ENCODE results near the gene CACUL1.
"Not testable (repeated sequence)": the region's sequence is repeated elsewhere in the genome, so short reads cannot be mapped to it uniquely, and the experiment has no call there.

Gene CACUL1

DNA sequence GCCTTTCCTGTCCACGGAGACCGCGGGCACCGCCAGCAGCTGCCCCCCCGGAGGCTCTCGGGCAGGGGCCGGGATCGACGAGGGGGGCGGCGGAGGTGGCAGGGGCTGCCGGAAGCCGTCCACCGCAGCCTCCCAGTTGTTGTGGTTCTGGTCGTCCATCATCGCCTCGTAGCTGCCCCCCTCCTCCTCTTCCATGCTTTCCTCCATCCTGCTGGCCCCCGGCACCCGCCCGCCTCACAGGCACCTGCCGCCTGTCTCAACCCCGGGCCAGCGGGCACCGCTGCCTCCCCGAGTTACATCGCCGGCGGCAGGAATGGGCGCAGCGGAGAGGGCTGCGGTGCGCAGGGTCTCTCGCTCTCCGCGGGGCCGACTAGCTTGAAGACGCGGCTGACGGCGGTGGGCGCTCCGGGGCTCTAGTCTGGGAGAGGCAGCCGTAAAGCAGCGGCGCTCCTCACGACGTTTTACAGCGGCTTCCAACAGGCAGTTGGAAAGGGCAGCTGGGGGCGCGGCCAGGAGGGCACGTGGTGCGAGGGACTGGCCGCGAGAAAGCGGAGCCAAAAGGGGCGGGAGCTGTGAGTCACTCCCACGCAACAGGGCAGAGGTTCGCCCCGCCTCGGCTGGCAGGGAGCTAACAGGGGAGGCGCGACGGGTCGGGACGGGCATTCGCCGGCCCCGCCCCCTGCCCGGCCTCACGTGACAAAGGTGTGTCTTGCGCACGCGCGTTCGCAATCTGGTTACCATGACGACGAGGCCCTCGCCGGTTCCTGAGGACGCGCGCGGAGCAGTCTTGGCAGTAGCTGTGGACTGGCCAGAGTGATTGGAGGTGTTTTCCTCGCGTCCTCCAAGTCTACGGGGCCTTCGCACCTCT, at the start of gene CACUL1:
TSS of gene CACUL1 (minus strand) at position 415 of the 868 bp plus-strand sequence. CDS start at position 207, 208 bp downstream.
- peak; percentile 100 for DNase-seq

DNA sequence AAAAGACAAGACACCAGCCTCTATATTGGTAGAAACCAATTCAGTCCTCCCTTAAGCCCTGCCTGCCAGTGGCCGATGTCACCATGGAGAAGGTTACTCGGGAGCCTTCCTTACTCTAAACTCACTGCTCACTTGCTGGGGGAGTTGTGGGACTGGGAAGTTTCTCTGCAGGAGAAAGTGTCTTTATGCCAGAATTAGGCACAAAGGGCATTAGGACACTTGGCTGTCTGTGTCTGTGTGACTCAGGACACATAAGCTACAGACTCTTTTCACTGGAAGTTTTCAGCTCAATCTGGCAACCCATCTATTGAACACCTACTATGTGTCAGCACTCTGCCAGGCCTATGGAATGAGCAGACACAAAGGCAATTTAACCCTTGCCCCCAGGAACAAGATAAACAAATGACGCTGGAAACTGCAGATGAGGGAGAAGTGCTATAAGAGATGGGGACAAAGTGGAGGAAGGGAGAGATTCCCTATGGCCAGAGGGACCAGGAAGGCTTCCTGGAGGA, 49.5 kb upstream of the CACUL1 start:
- no peak for DNase-seq

DNA sequence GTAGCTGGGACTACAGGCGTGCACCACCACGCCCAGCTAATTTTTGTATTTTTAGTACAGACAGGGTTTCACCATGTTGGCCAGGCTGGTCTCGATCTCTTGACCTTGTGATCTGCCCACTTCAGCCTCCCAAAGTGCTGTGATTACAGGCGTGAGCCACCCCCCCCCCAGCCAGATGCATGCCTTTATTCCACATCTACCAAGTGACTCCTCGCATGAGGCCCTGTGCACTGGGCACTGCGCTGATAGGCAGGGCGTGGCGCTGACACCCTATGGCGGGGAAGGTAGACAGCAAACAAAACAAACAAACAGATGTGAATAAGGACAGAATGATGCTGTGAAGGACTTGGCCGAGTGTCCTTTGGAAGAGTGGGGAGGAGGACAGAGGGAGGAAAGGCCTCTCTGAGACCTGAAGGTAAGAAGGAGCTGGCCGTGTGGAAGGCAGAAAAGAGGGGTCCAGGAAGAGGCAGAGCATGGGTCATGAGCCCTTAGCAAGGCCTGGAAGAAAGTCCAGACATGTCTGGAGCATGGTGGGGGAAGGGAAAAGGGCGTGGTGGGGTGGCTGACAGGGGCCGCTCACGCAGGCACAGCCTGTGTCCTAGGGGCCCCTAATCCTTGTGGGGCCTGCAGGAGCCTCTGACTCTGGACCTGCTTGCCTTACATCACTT, 47.5 kb upstream of the CACUL1 start:
- DNase-seq: no peak

DNA sequence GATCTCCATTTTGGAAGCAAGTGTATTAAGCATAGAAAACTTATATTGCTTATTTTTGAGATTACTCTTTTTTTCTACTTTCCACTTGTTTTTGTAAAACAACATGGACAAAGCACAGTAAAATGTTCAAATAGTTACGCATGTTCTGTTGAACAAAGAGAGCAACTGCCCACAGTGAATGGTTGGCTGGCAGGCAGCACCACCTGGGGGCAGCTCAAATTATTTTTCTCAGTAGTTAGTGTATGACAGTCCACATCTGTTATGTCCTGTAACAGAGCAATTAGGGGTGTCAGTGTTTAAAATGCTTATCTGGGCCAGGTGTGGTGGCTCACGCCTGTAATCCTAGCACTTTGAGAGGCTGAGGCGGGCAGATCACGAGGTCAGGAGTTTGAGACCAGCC, 46.1 kb upstream of the CACUL1 start:
- DNase-seq: no peak

DNA sequence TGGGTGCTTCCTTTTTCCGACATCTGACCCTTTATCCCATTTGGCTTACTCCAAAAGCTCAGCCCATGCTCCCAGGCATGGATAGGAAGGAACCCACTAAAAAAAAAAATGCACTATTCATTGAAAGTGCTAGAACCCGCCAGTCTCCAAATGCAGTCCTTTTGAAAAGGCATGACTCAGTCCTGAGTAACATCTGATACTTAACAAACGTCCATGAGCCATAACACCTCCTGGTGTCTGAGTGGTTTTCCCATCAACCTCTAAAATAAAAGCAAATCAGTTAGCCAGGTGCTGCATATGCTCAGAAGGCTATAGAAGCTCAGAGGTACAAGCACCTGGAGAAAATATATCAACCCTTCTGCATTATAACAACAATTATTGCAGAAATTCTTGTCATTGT, 45.0 kb upstream of the CACUL1 start:
- no peak for DNase-seq

DNA sequence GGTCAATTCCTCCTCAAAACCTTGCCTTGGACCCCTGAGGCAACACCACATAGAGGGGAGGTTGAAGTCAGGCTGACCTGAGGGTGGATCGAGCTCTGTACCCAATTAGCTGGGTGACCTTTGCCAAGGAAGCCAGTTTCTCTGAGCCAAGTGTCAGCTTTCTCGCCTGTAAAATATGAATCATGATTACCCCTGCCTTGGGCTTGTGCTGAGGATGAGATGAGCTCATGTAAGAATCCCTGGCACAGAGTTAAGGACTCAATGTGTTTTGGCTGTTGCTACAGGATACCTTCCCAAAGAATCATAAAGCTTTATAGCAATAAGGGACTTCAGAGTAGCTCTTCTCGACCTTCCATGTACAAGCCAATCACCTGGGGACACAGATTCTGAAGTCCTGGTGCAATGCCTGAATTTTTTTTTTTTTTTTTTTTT, 43.5 kb upstream of the CACUL1 start:
- no peak for DNase-seq

DNA sequence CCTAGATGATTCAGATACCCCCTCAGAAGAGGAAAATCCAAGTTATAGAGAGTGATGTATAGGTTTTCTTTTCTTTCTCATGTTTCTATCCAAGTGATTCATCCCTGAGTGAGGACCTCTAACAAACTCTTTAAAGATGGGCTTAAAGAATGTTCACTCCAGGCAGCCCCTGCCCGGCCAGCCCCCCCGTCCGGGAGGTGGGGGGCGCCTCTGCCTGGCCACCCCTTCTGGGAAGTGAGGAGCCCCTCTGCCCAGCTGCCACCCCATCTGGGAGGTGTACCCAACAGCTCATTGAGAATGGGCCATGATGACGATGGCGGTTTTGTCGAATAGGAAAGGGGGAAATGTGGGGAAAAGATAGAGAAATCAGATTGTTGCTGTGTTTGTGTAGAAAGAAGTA, 40.2 kb upstream of the CACUL1 start:
- not testable (repeated sequence) for DNase-seq

DNA sequence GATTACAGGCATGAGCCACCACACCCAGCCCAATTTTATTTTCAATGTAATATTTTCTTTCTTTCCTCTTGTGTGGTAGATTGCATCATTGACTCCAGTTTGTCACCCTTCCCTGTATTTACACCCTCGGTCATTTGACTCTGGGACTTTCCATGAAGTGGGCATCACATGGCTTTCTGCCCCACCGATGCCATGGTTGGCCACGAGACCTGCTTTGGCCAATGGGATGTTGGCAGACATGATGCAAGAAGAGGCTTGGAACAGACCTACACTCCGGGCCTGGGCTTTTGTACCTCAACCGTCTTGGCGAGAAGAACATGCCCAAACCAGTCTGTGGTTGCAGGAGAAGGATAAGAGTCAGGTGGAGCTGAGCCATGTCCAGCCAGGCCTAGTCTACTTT, 38.8 kb upstream of the CACUL1 start:
- no peak for DNase-seq

DNA sequence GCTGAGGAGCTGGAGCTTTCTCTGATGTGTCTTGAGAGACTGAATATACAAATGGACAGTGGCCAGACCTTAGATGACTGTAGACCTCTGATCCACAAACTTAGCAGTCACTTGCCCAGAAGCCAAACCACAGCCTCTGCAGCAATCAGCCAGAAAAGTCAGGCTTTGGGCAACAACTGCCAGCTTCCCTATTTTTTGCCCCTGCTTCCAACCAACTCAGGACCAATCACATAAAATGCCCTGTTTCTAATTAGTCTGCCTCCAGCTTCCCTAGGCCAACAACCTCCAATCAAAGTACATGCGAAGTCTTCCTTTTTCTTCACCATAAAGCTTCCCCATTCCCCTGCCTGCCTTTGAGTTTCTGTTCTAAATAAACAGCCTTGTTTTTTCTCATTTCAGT, 37.8 kb upstream of the CACUL1 start:
- no peak for DNase-seq

DNA sequence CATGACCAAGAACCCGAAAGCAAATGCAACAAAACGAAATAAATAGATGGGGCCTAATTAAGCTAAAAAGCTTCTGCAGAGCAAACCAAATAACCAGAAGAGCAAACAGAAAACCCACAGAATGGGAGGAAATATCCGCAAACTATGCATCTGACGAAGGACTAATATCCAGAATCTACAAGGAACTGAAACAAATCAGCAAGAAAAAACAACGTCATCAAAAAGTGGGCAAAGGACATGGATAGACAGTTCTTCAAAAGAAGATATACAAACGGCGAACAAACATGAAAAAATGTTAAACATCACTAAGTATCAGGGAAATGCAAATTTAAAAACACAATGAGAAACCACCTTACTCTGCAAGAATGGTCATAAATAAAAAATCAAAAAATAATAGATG, 35.3 kb upstream of the CACUL1 start:
- DNase-seq: no peak

DNA sequence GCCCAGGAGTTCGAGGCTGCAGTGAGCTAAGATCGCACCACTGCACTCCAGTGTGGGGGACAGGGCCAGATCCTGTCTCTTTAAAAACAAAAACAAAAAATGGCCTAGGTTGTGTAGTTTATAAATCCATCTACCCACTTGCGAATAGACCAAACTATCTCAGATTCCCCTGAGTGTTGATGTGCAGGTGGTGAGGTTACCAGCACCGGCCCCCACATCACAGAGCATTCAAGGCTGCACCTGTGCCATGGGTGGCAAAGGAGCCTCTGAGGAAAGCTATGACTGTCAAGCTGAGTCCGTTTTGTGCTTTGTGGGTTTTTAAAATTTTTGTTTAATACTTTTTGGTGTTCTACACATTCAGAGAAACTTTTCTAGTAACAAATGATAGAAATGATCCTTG, 30.8 kb upstream of the CACUL1 start:
- DNase-seq: no peak

DNA sequence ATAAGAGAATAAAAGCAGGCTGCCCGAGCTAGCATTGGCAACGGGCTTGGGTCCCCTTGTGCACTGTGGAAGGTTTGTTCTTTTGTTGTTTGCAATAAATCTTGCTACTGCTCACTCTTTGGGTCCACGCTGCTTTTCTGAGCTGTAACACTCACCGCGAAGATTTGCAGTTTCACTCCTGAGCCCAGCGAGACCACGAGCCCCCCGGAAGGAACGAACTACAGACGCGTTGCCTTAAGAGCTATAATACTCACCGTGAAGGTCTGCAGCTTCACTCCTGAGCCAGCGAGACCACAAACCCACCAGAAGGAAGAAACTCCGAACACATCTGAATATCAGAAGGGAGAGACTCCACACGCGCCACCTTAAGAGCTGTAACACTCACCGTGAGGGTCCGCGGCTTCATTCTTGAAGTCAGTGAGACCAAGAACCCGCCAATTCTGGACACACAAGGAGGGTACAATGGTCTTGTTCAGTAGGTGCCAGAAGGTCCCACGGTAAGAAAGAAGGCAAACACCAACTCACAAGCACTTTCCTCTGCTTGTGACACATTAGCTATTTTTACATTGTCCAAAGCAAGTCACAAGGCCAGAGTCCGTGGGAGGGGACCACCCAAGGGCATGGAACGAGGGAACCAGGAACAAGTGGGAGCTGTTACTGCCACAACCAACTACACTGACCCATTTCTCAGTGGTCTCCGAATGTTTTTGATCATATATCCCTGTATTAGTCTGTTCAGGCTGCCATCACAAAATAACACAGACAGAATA, 29.2 kb upstream of the CACUL1 start:
- no peak for DNase-seq

DNA sequence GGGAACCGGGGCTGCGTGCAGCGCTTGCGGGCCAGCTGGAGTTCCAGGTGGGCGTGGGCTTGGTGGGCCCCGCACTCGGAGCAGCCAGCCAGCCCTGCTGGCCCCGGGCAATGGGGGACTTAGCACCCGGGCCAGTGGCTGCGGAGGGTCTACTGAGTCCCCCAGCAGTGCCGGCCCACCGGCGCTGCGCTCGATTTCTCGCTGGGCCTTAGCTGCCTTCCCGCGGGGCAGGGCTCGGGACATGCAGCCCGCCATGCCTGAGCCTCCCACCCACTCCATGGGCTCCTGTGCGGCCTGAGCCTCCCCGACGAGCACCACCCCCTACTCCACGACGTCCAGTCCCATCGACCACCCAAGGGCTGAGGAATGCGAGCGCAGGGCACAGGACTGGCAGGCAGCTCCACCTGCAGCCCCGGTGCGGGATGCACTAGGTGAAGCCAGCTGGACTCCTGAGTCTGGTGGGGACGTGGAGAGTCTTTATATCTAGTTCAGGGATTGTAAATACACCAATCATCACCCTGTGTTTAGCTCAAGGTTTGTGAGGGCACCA, 28.2 kb upstream of the CACUL1 start:
- not testable (repeated sequence) for DNase-seq

DNA sequence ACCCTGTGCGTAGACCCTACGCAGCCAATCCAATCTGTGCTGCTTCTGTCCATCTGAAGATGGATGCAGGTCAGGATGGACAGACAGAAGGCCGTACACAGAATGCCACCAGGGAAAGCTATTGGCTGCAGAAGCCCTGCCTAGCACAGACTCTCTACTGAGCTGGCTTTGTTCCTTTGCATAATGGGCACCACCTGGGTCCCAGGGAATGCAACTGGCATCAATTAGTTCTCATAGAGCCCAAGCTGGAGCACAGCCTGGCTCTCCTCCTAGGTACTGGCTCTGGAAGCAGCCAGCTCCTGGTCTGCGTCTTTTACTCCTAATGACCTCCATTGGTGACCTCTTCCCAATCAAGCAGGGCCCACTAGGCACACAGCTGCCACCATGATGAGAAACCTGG, 26.8 kb upstream of the CACUL1 start:
- no peak for DNase-seq

DNA sequence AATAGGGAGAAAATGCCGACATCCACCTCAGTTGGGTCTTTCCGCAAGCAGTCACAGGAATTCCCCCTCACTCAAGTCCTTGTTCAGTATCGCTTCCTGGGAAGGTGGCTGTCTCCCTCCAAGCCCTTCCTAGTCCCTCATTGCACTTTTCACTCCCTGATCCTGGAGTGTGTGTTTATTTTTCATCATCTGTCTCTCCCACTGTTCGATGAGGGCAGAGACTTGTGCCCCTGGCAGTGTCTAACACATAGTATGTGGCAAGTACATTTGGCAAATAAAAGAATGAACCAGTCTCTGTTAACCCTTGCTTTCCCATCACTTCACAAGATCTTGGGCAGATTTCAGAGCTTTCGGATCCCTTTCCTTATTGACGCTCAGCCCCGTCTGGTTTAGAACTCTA, 24.0 kb upstream of the CACUL1 start:
- DNase-seq: no peak

DNA sequence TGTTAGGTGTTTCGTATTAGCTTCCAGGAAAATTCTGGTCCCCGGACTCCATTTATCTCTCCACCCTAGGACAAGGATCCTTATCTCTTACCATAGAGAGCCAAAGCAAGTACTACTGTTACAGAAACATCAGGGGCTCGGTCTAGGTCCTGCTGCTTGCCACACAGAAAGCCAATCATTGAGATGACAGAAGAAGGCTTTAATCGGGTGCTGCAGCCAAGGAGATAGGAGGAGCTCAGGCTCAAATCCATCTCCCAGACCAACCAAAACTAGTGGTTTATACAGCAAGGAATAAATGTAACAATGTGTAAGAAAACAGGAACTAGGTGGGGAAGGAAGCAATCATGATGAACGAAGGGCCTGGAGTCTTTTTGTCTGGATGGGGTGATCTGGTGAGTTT, 22.2 kb upstream of the CACUL1 start:
- DNase-seq: no peak

DNA sequence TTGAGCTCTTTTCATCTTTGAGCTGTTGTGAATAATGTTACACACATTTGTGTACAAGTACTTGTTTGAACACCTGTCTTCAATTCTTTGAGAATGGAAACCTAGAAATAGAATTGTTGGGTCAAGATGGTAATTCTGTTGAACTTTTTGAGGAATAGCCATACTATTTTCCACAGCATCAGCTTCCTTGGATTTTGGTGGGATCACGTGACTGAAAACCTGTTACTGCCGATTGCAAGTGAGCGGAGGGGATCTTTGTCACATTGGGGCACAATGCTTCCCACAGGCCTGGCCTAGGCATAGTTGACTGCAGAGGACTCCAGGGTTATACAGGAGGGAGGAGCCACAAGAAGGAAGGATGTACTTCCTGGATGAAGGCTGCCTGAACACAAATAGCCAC, 21.3 kb upstream of the CACUL1 start:
- no peak for DNase-seq

DNA sequence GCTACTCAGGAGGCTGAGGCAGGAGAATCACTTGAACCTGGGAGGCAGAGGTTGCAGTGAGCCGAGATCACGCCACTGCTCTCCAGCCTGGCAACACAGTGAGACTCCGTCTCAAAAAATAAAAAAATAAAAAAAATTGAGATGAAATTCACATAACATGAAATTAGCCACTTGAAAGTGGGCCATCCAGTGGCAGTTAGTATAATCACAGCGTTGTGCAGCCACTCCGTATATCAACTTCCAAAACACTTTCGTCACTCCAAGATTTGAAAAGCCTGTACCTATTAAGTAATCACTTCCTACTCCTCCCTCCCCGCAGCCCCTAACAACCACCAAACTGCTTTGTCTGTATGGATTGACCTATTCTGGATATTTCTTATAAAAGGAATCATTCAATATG, 20.7 kb upstream of the CACUL1 start:
- no peak for DNase-seq

DNA sequence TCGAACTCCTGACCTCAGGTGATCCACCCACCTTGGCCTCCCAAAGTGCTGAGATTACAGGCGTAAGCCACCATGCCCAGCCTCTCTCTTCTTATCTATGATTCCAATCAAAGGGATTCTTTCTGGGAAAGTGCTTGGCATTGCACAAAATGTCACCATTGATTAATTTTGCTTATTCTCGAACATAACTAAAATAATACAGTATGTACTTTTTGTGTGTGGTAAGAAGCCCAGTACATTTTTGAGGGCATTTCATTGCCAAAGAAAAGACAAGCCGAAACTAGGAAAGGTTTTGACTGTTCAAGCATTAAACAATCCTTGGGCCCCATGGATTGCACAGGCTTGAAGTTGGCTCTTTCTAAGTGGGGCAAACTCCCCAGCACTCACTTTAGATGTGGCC, 18.3 kb upstream of the CACUL1 start:
- no peak for DNase-seq

DNA sequence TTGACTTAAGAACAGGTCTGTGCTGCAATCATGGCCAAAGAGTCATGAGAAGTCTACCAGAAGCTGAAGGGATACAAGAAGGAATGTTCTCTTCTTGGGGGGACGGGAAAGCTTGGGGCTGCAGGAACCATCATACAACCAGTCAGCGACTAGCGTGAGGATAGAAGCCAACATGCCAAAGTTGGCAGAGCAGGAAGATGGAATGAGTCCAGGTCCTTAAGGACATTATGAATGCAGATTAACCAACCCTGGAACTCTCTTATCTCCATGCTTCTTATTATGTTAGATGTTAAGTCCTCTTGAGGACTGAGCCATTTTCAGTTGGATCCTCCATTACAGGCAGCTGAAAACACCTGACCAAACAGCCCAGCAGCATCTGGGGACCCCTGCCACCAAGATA, 17.2 kb upstream of the CACUL1 start:
- DNase-seq: no peak

DNA sequence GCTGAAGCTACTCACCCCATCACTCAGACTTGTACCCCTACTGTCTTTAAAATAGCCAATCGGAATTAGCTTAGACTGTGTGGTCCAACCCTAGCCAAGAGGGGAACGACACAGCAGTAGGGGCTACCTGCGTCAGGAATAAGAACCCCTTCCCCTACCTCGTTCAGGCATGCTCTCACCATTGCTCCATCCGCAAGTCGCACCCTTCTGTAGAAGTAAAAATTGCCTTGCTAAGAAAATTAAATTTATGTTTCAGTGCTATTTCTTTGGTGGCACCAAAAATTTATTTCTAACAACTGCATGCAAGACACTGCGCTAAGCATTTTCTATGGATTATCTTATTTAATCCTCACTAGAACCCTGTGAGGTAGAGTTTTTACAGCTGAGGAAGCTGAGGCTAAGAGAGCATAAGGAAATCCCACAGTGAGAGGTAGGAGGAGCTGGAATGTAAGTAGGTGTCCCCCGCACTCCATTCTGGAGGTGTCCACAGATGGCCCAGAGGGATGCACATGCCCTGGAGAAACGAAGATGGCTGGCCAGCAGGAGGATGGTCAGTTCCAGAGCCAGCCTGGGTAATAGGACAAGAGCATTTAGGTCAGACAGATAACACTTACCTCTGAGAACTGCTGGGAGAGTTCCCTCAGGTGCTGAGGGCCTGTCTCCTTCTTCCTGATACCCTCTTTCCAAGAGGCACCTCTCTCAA, 15.3 kb upstream of the CACUL1 start:
- no peak for DNase-seq
